Duodenal mucosa (tissue), 2 donors: ENCODE data around the gene CD55.

Experiments
- H3K27ac ChIP-seq: one replicate; pipeline ENCODE4 v1.7.0; 2013; ENCODE audit warnings: low read depth, low read length
- H3K27me3 ChIP-seq, 2 donors: one replicate each; pipeline ENCODE4 v1.7.0; 2013; ENCODE audit warnings: low read length in 2 of 2, control low read depth in 1 of 2; ENCODE audit not compliant: insufficient read depth in 2 of 2, control insufficient read depth in 1 of 2
- H3K36me3 ChIP-seq, 2 donors: one replicate each; pipeline ENCODE4 v1.7.0; 2013; ENCODE audit warnings: low read length in 2 of 2, control low read depth in 1 of 2; ENCODE audit not compliant: insufficient read depth in 2 of 2, control insufficient read depth in 1 of 2
- H3K4me1 ChIP-seq, 2 donors: one replicate each; pipeline ENCODE4 v1.7.0; 2013; ENCODE audit warnings: low read length in 2 of 2, control low read depth in 1 of 2; ENCODE audit not compliant: insufficient read depth in 2 of 2, control insufficient read depth in 1 of 2
- H3K4me3 ChIP-seq, 2 donors: one replicate each; pipeline ENCODE4 v1.7.0; 2013; ENCODE audit warnings: low read length in 2 of 2, low read depth in 1 of 2
- H3K9ac ChIP-seq, 2 donors: one replicate each; pipeline ENCODE4 v1.7.0; 2013; ENCODE audit warnings: low read length in 2 of 2, low read depth in 1 of 2
- H3K9me3 ChIP-seq, 2 donors: one replicate each; pipeline ENCODE4 v1.7.0; 2013; ENCODE audit warnings: low read length in 2 of 2, control low read depth in 1 of 2; ENCODE audit not compliant: control insufficient read depth in 1 of 2

Gene CD55

DNA sequence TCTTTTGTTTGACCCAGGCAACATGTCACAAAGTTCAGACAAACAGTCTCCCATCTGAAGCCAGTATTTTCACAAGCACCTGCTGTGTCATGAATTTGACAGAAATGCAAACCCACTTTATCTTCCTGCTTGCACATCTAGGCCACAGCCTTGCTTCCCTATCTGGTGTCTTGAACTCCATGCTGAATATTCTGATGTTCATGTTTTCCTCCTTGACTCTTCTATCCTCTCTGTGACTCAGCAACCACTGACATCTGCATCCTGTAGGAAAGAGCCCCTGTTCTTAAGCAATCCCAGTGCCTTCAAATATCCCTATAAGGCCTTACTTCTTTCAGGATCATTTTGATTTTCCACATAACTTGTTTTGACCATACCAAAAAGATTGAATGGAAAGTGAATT, 6.5 kb downstream of the CD55 start:
- H3K27ac ChIP-seq: no peak overlapping the region
- no peak overlapping the region for H3K4me3 ChIP-seq
- H3K36me3 ChIP-seq: peaks cover 41 to 52% of the 10 kb centered on the region in 2 donors
- no peaks in the 10 kb centered on the region for H3K4me1 ChIP-seq
- H3K9me3 ChIP-seq: no peaks in the 10 kb centered on the region
- H3K9ac ChIP-seq: no peak overlapping the region
- no peaks in the 10 kb centered on the region for H3K27me3 ChIP-seq

DNA sequence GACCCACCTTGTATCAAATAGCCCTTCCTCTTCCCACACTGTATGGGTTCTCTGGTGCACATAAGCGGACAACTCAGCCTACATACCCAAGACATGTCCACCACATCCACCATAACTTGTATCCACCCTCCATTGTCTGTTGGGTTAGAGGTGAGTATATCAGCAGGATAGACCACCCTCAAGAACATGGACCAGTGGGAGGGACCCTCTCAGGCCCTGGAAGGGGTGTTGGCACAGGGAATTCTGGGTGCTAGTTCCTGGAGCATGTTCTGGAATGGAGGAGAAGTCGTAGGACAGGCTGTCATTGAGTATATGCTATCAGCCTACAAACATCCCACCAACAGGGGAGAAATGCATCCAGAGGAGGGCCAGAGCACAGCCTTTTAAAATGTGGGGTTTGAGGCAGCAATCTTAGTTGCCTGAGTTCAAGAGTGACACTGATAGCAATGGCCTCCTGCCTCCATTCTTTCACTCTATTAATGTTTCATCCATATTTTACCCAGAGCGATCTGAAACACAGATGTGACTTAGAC, 7.5 kb downstream of the CD55 start:
- Histone ChIP-seq H3K9ac (no peak overlapping the region), H3K9me3 (no peaks in the 10 kb centered on the region), H3K4me1 (peaks cover 0 to 4% of the 10 kb centered on the region in 2 donors), H3K27me3 (no peaks in the 10 kb centered on the region), H3K36me3 (peaks cover 46 to 52% of the 10 kb centered on the region in 2 donors), H3K27ac (no peak overlapping the region), H3K4me3 (no peak overlapping the region)

DNA sequence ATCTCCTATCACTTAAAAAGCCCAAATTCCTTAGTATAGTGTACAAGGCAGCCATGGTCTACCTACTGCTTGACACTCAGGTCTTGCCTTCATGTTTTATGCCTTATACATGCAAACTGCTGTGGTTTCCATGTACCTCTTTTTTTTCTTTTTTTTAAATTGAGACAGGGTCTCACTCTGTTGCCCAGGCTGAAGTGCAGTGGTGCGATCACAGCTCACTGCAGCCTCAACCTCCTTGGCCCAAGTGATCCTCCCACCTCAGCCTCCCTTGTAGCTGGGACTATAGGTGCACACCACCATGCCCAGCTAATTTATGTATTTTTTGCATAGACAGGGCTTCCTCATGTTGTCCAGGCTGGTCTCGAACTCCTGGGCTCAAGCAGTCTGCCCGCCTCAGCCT, 8.0 kb downstream of the CD55 start:
- Histone ChIP-seq H3K4me1 (peaks cover 0 to 4% of the 10 kb centered on the region in 2 donors), H3K9ac (no peak overlapping the region), H3K9me3 (no peaks in the 10 kb centered on the region), H3K4me3 (no peak overlapping the region), H3K27ac (no peak overlapping the region), H3K36me3 (peaks cover 45 to 52% of the 10 kb centered on the region in 2 donors), H3K27me3 (no peaks in the 10 kb centered on the region)

DNA sequence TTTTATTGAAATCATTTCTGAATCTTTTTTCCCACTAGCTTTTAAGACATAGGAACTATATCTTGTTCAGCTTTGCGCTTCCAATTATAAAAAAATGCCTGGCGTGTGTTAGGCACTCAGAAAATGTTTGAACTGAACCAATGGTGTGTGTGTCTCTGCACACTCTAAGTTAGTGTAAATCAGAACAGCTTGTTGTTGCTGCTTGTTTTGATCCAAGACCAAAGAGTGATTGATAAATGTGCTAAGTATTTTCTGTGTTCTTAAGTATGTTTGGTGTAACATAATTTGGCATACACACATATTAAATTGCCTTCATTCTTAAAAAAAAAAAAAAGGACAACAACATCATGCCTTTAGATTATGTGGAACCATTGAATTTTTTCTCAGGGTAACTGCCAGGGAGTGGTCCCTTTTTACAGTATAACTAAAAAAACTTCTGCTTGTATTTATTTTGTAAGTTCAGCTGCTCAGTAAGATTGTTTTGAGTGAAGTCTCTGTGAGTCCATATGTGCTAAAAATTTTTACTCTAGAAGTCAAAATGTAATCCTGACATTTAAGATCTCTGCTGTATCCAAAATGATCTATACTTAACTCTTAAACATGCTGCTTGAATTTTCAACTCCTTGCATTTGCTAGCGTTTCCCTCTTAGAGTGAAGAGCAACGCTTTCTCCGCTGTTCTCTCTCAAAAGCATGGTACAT, 8.7 kb downstream of the CD55 start:
- no peak overlapping the region for H3K27ac ChIP-seq
- peaks cover 44 to 52% of the 10 kb centered on the region in 2 donors for H3K36me3 ChIP-seq
- no peaks in the 10 kb centered on the region for H3K9me3 ChIP-seq
- no peak overlapping the region for H3K4me3 ChIP-seq
- no peak overlapping the region for H3K9ac ChIP-seq
- peaks cover 0 to 4% of the 10 kb centered on the region in 2 donors for H3K4me1 ChIP-seq
- H3K27me3 ChIP-seq: no peaks in the 10 kb centered on the region

DNA sequence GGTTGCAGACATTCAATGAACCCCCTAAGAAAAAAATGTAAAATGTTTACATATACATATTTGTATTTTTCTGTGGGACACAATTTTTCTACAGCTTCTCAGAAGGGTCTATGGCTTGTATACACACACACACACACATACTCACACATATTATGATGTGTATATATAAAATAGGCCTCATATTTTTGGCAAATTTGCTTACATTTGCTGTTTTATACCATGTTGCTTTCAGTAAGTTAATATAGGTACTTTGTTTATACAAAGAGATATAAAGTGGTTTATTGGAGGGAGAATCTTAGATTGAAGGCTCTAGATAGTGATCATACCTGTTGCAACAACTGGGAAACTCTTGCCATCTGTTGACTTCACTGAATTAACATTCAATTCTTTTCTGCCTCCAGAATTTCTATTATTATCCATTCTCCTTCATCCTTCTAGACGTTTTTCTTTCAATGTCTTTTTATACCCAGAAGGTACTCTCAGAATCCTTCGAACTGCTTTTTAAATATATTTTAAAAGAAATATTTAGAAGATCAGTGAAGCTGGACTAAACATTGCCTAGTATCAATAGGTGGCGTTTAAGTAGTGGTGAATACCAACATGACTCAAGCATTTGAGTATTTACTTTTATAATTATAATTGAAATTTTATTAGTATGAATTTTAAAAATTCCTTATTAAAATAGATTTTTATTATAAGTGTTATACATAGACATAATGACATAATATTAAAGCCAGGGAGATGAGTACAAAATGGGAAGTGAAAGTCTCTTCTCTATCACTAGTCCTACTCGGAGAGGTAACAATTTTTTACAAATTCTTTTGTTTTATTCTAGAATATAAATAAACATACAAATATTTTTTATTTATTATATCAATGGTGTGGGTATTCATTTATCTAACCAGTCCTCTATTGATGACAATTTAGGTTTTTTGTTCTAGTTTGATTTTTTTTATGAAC, 10.2 kb downstream of the CD55 start:
- Histone ChIP-seq H3K27ac (no peak overlapping the region), H3K4me1 (peaks cover 0 to 8% of the 10 kb centered on the region in 2 donors), H3K36me3 (peaks cover 40 to 51% of the 10 kb centered on the region in 2 donors), H3K4me3 (no peak overlapping the region), H3K9ac (no peak overlapping the region), H3K27me3 (no peaks in the 10 kb centered on the region), H3K9me3 (no peaks in the 10 kb centered on the region)

DNA sequence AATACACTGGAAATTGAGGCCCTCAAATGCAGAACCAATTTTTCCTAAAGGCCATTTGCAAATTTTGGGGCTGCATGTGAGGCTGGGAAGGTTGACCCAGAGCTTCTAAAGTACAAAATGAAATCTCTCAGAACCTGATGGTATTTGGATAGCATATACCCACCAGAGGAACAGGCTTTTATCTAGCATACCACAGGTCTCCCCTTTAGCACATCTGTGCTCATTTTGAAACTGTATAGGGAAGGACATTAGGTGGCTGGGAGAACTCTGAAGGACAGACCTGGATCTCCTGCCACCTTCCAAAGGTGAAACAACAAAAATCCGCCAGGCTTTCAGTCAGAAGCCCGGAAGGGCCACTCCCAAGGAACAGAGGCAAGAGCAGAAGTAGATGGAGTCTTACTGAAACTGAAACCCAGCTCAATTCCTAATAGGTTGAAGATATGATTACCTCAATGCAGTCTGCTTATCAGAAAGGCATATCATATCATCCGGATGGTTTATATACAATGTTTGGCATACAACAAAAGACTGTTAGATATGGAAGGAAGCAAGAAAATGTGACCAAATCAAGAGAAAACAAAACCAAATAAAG, 11.6 kb downstream of the CD55 start:
- Histone ChIP-seq H3K9me3 (no peaks in the 10 kb centered on the region), H3K27me3 (no peaks in the 10 kb centered on the region), H3K4me3 (no peak overlapping the region), H3K4me1 (peaks cover 0 to 8% of the 10 kb centered on the region in 2 donors), H3K27ac (no peak overlapping the region), H3K36me3 (peaks cover 33 to 46% of the 10 kb centered on the region in 2 donors), H3K9ac (no peak overlapping the region)

DNA sequence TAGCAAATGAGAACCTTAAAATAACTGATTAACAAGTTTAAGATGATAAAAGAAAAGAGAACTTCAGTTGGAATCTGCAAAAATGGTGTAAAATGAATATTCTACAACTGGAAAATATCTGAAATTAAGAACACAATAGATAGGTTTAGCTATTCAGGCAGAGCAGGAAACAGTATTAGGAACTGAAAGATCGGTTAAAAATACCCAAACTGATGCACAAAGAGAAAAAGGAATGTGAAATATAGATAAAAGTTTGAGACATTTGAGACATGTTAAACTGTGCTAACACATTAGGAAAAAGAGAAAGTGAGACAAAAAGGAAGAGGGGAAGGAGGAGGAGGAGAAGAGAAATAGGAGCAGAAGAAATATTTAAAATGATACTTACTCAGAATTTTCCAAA, 12.1 kb downstream of the CD55 start:
- Histone ChIP-seq H3K27me3 (no peaks in the 10 kb centered on the region), H3K36me3 (peaks cover 28 to 41% of the 10 kb centered on the region in 2 donors), H3K4me3 (no peak overlapping the region), H3K9me3 (no peaks in the 10 kb centered on the region), H3K4me1 (peaks cover 0 to 8% of the 10 kb centered on the region in 2 donors), H3K9ac (no peak overlapping the region), H3K27ac (no peak overlapping the region)

DNA sequence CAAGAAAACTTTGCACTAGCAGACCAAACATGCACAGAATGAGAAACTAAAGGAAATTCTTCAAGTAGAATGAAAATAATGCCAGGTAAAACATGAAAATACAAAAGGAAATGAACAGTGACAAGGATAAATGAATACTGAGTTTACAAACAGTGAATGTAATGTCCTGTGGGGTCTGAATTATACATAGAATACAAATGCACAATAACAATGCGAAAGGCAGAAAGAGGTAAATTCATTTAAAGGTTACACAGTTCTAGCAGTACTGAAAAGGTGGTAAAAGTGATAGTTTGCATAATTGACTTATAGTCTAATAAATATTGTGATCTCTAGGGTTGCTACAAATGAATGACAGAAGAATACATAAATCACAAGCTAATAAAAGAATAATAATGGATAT, 12.9 kb downstream of the CD55 start:
- Histone ChIP-seq H3K27ac (no peak overlapping the region), H3K4me1 (peaks cover 0 to 8% of the 10 kb centered on the region in 2 donors), H3K27me3 (no peaks in the 10 kb centered on the region), H3K9me3 (no peaks in the 10 kb centered on the region), H3K4me3 (no peak overlapping the region), H3K9ac (no peak overlapping the region), H3K36me3 (peaks cover 22 to 34% of the 10 kb centered on the region in 2 donors)

DNA sequence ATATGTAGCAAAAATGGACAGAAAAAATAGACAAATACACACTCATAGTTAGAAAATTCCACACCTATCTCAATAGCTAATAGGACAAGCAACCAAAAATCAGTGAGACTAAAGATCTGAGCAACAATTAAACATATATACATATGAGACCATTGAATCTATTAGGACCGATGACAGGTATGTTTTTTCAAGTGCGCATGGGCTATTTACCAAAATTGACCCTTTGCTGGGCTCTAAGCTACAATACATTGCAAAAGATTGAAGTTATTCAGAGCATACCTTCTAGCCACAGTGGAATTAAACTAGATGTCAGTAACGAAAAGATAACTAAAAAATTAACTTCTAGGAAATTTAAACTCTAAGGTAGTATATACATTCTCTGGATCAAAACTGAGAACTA, 13.7 kb downstream of the CD55 start:
- H3K27me3 ChIP-seq: no peaks in the 10 kb centered on the region
- H3K9me3 ChIP-seq: no peaks in the 10 kb centered on the region
- no peak overlapping the region for H3K9ac ChIP-seq
- peaks cover 22 to 32% of the 10 kb centered on the region in 2 donors for H3K36me3 ChIP-seq
- no peak overlapping the region for H3K4me3 ChIP-seq
- H3K27ac ChIP-seq: no peak overlapping the region
- H3K4me1 ChIP-seq: peaks cover 0 to 8% of the 10 kb centered on the region in 2 donors
